CD4-positive, alpha-beta T cell treated with Interleukin-17A for 4 hours (primary cell): ENCODE data around the gene CCT2.

ENCODE experiments used
- DNase-seq: peaks from one replicate; pipeline ENCODE4 v3.0.0-alpha.2; 2020; ENCODE audit warnings: mixed read lengths

The CCT2 gene

GRCh38 chr12:69585189-69586062, at the start of gene CCT2:
CCT2 (plus strand) TSS chr12:69585459; CDS start chr12:69585522, 63 bp downstream.
- peak; percentile 98 for DNase-seq

- no peak for DNase-seq
These were observed 44.3 kb upstream of the CCT2 start for GRCh38 chr12:69540987-69541386.

DNA sequence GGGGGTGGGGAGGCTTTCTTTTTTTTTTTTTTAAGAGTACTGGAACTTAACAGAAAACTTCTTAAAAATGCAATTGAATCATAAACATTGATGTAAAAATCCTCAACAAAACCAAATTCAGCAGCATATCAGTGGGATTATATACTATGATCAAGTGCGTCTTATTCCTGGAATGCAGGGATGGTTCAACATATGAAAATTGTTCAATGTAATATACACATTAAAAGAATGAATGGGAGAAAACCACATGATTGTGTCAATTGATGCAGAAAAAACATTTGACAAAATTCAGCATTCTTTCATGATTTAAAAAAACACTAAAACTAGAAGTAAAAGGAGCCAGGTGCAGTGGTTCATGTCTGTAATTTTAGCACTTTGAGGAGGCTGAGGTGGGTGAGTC, 41.2 kb upstream of the CCT2 start:
- no peak for DNase-seq

- no peak for DNase-seq
These were observed 40.2 kb upstream of the CCT2 start for GRCh38 chr12:69545081-69545480.

DNA sequence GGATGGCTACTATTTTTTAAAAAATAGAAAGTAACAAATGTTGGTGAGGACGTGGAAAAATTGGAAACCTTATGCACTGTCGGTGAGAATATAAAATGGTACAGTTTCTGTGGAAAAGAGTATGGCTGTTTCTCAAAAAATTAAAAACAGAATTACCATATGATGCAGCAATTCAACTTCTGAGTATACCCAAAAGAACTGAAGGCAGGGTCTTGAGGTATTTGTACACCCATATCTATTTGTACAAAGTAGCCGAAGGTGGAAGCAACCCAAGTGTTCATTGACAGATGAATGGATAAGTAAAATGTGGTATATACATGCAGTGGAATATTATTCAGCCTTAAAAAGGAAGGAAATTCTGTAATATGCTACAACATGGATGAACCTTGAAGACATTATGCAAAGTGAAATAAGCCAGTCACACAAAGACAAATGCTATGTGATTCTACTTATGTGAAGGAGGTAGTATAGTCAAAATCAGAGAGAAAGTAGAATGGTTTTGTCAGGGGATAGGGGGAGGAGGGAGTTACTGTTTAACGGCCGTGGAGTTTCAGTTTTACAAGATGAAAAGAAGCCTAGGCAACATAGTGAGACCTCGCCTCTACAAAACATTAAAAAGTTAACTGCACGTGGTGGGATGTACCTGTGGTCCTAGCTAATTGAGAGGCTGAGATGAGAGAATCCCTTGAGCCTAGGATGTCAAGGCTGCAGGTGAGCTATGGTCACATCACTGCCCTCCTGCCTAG, 38.4 kb upstream of the CCT2 start:
- DNase-seq: no peak

- no peak for DNase-seq
These were observed 36.6 kb upstream of the CCT2 start for GRCh38 chr12:69548687-69549086.

DNA sequence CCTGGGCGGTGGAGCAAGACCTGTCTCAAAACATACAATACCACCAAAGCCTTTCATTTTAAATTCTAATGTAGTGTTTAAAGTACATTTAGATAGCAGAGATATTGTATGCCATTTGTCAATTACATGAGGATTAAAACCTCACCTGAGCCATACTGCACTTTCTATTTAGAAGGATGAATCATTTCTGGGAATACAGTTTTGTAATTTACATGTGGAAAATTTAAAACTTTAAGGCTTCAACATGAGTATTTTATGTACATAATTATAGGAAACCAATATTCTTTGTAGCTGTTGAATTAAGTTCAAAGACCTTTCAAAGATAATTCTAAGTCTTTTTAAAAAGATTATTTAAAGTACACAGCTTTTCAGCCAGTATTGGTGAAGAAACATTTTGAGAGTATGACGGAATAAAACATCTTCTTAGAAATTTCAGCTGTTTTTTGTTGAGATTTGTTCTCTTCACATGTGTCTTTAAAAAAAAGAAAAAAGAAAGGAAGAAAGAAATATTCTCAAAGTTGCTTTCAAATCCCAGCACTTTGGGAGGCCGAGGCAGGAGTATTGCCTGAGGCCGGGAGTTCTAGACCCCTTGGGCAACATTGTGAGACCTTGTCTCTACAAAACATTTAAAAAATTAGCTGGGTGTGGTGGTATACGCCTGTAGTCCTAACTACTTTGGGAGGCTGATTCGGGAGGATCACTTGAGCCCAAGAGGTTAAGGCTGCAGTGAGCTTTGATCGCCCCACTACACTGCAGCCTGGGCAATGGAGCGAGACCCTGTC, 34.5 kb upstream of the CCT2 start:
- no peak for DNase-seq

GRCh38 chr12:69553628-69554248, 31.5 kb upstream of the CCT2 start:
- DNase-seq: no peak

GRCh38 chr12:69555461-69555860, 29.8 kb upstream of the CCT2 start:
- no peak for DNase-seq

DNA sequence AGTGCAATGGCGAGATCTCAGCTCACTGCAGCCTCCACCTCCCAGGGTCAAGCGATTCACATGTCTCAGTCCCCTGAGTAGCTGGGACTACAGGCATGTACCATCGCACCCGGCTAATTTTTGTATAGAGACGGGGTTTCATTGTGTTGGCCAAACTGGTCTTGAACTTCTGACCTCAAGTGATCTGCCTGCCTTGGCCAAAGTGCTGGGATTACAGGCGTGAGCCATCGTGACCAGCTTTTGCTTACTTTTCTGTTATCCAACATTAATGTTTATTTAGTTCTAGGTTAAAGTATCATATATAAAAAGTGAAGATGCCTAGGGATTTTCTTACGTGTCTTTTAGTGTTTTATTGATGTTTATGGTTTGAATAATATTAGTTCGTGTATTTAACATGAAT, 28.9 kb upstream of the CCT2 start:
- DNase-seq: no peak

GRCh38 chr12:69563166-69563762, 22.0 kb upstream of the CCT2 start:
- no peak for DNase-seq

DNA sequence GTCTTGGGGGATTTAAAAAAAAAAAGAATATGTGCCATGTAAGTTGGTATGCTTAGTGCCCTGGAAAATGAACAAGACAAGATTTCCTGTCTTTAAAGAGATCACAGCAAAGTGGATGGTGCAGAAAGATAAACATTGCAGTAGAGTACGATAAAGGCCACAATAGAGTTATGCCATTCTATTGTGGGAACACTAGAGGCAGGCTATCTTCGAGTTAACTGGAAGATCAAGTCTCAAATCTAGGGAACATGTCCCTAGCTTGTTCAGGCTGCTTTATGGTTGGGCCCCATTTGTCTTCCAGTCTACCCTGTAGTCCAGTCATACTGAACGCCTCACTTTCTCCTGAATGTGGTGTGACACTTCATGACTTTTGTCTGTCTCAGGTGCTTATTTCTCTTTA, 18.7 kb upstream of the CCT2 start:
- no peak for DNase-seq

GRCh38 chr12:69569236-69569635, 16.0 kb upstream of the CCT2 start:
- DNase-seq: no peak

GRCh38 chr12:69570000-69570516, 15.2 kb upstream of the CCT2 start:
- DNase-seq: no peak

DNA sequence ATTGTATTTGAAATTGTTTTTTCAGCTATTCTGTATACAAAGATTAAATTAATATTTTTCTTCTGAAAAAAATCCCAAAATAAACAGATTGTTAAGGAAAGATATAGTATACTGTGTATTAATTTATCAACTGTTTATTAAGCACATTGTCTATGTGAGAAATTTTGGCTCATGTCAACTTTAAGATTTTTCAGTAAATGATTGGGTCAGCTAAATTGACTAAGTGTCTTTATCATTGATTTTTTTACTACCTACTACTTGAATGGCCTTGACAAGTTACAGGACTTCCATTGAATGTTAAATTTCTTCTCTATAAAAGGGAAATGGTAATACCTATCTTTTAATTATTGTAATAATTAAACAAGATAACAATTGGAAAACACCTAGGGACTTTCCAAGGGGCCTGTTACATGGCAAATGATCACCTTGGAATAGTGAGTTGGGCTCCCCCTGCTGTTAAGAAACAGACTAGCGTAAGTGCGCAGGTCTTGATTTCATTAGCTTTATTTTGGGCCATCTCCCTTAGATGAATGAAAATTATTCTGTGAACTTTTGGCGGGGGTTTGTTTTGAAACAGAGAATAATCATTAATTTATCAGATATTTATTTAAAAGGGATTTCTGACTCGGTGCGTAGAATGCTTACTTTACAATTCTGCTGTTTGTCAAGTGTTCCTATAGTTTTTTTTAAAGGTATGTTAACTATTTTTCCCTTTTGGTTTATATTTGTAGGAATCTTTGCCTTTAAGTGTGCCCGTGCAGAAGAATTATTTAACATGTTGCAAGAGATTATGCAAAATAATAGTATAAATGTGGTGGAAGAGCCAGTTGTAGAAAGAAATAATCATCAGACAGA, 14.5 kb upstream of the CCT2 start:
- peak; percentile 64 for DNase-seq

GRCh38 chr12:69575346-69575745, 9.9 kb upstream of the CCT2 start:
- DNase-seq: no peak

- DNase-seq: no peak
These were observed 7.0 kb upstream of the CCT2 start for GRCh38 chr12:69578283-69578682.

GRCh38 chr12:69579029-69579428, 6.2 kb upstream of the CCT2 start:
- DNase-seq: no peak

GRCh38 chr12:69580074-69580473, 5.2 kb upstream of the CCT2 start:
- no peak for DNase-seq

DNA sequence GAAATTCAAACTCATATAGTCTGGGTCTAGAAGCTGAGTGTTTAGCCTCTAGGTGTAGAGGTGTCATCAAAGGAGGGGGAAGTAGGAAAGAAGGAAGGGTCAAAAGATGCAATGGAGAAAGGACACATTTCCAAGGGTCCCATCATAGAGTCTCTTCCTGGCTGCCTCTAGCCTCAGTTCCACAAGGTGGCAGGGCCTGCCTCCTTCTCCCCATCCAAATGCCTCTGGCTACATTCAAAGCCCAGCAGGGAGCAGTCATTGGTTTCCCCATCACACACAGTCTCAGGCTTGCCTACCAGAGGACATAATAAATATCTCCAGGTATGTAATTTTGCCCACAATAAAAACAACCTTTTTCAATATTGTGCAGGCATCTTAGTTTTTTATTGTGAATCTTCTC, 2.1 kb upstream of the CCT2 start:
- DNase-seq: no peak

GRCh38 chr12:69588527-69588926, 3.3 kb downstream of the CCT2 start:
- no peak for DNase-seq
